DND-41 (cell line): Measurements from ENCODE around the gene CFAP73.

Experiments used
- ATAC-seq: fragments of 200-7000 bp; cut with Tn5 transposase; 3 replicates; pipeline ENCODE4 v1.9.1; 2021; ENCODE audit warnings: low read depth; ENCODE audit not compliant: insufficient read depth
- DNase-seq: peaks from one replicate; pipeline ENCODE4 v3.0.0-alpha.2; 2020
- H2AFZ ChIP-seq: 2 replicates; pipeline ENCODE4 v1.6.0; 2012; ENCODE audit warnings: low read depth, low read length
- H3K27ac ChIP-seq: 2 replicates; pipeline ENCODE4 v1.5.1; 2012; ENCODE audit warnings: low read length, inconsistent platforms
- H3K27me3 ChIP-seq: fragments of 200-600 bp; sonication (generic); 2 replicates; pipeline ENCODE4 v1.6.0; 2012; ENCODE audit warnings: low read length, mild to moderate bottlenecking, inconsistent platforms; ENCODE audit not compliant: insufficient read depth, poor library complexity
- H3K36me3 ChIP-seq: 2 replicates; pipeline ENCODE4 v1.5.1; 2012; ENCODE audit warnings: low read length, inconsistent platforms; ENCODE audit not compliant: insufficient read depth
- H3K4me1 ChIP-seq: 2 replicates; pipeline ENCODE4 v1.5.1; 2012; ENCODE audit warnings: mild to moderate bottlenecking, low read length; ENCODE audit not compliant: insufficient read depth
- H3K4me2 ChIP-seq: 2 replicates; pipeline ENCODE4 v1.6.0; 2012; ENCODE audit warnings: mild to moderate bottlenecking, moderate library complexity, low read length, inconsistent platforms; ENCODE audit not compliant: insufficient read depth
- H3K4me3 ChIP-seq, 2 experiments: fragments of 200-600 bp in 1 of 2; shearing (Covaris generic) in 1 of 2; 2 replicates each; pipeline ENCODE4 v1.5.1; 2012 to 2016; ENCODE audit warnings: inconsistent platforms in 2 of 2, low read length in 2 of 2, mild to moderate bottlenecking in 2 of 2, low read depth in 1 of 2, moderate library complexity in 1 of 2
- H3K79me2 ChIP-seq: 2 replicates; pipeline ENCODE4 v1.6.0; 2012; ENCODE audit warnings: low read length, inconsistent platforms; ENCODE audit not compliant: insufficient read depth
- H3K9ac ChIP-seq: 2 replicates; pipeline ENCODE4 v1.6.0; 2012; ENCODE audit warnings: low read depth, mild to moderate bottlenecking, inconsistent platforms, low read length, moderate library complexity
- H3K9me3 ChIP-seq: 2 replicates; pipeline ENCODE4 v1.5.1; 2012; ENCODE audit warnings: low read length, moderate library complexity, mild to moderate bottlenecking, inconsistent platforms; ENCODE audit not compliant: insufficient read depth, severe bottlenecking
- H4K20me1 ChIP-seq: 2 replicates; pipeline ENCODE4 v1.6.0; 2012; ENCODE audit warnings: low read length; ENCODE audit not compliant: insufficient read depth
- EZH2 ChIP-seq: IDR thresholded peaks from 3 replicates; pipeline ENCODE4 v1.6.1; 2012; ENCODE audit warnings: borderline replicate concordance, low read depth, mild to moderate bottlenecking, moderate library complexity, low read length, inconsistent platforms; ENCODE audit not compliant: severe bottlenecking
- TF ChIP-seq, protein P1 (sequence below): IDR thresholded peaks from 2 replicates; pipeline ENCODE4 v1.5.1; 2012; ENCODE audit warnings: borderline replicate concordance, low read length, moderate library complexity, mild to moderate bottlenecking; ENCODE audit not compliant: poor library complexity, severe bottlenecking; ENCODE audit errors: extremely low read depth

CFAP73 gene

DNA sequence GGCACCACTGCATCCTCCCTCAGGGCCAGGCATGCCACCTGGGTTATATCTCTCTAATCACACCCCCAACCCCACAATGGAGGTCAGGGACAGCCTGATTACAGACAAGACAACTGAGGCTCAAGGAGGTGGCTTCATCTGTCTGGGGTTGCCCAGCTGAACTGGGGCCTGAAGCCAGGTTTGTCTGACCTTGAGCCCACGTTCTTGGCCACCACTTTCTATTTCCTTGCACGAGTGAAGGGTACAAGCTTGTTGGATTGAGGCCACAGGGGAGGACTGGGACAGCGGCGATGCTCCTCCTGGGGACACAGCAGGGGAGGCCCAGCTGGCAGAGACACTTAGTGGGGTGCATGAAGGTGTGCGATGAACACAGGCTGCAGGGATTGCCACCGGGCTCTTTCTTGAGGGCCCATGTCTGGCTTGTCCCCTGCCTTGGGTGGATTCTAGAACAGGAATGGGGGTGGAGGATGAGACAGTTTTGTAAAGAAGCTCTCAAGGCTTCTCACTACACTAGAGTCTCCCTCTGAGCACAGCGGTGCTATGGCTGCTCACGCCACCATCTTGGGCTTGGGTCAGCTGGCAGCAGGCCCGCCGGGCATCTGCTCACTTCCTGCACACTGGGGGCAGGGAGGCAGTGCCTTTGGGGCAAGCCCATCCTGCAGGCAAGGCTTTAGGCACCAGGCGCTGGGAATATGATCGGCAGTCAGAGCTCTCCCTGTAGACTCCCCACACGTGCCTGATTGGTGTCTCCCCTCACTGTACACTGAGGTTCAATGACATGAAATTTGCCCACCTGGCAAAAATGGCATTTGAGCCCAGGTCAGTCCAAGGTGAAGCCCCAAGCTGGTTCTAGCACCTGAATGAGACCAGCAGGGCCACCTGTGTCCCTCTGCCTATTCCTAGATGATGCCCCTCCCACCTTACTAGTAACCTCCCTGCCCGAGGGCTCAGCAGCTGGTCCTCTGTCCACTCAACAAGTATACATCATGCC lies 52.0 kb downstream of the CFAP73 start:
- H3K9ac ChIP-seq = no peak overlapping the region
- TF ChIP-seq, protein P1, sequence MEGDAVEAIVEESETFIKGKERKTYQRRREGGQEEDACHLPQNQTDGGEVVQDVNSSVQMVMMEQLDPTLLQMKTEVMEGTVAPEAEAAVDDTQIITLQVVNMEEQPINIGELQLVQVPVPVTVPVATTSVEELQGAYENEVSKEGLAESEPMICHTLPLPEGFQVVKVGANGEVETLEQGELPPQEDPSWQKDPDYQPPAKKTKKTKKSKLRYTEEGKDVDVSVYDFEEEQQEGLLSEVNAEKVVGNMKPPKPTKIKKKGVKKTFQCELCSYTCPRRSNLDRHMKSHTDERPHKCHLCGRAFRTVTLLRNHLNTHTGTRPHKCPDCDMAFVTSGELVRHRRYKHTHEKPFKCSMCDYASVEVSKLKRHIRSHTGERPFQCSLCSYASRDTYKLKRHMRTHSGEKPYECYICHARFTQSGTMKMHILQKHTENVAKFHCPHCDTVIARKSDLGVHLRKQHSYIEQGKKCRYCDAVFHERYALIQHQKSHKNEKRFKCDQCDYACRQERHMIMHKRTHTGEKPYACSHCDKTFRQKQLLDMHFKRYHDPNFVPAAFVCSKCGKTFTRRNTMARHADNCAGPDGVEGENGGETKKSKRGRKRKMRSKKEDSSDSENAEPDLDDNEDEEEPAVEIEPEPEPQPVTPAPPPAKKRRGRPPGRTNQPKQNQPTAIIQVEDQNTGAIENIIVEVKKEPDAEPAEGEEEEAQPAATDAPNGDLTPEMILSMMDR = no peak
- TF ChIP-seq EZH2 = no peak
- no peak for DNase-seq
- no peaks in the 10 kb centered on the region for H3K9me3 ChIP-seq
- no peaks in the 10 kb centered on the region for H3K27me3 ChIP-seq
- peak overlapping the region; percentile 35; the same call in 1 of the 2 replicates for H3K27ac ChIP-seq
- no peak overlapping the region for H3K4me2 ChIP-seq
- peaks cover 9% of the 10 kb centered on the region for H3K4me1 ChIP-seq
- H2AFZ ChIP-seq = no peak overlapping the region
- H3K36me3 ChIP-seq = no peaks in the 10 kb centered on the region
- no peak overlapping the region for H3K4me3 ChIP-seq
- no peak for ATAC-seq
- H3K79me2 ChIP-seq = no peaks in the 10 kb centered on the region
- no peaks in the 10 kb centered on the region for H4K20me1 ChIP-seq

DNA sequence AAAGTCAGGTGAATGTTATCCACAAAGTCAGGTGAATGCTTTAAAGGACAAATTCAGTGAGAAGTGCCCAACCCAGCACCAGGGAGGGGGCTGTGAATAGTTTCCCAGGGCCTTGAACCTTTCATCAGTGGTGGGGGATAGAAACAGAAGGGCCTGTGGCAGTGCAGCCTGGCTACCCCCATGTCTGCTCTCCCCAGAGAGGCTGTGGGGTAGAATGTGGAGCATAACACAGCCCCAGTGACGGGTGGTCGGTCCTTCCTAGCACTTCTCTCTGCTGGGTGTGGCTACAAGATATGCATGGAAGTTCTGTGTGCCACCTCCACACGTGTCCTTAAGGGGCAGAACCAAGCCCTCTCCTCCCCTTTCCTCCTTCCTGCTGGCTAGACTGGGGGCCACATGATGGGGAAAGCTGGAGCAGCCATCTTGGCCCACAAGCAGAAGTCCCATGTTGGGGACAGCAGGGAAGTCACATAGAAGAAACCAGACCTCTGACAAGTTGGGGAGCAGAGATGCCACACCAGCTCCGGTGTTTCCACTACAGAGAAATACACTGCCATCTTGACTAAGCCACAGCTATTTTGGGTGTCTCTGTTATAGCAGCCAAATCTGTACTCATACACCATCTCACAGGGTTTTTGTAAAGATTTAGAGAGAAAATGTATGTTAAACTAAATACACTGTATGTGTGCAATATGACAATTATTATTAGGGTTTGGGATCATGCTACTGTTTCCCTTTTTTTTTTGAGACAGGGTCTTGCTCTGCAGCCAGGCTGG lies 53.0 kb downstream of the CFAP73 start:
- Histone ChIP-seq H3K36me3 (no peaks in the 10 kb centered on the region), H3K9me3 (no peaks in the 10 kb centered on the region), H3K4me2 (no peak overlapping the region), H3K79me2 (no peaks in the 10 kb centered on the region), H3K27ac (no peak overlapping the region; the same call in 1 of the 2 replicates), H3K9ac (no peak overlapping the region), H3K4me3 (no peak overlapping the region), H3K27me3 (no peaks in the 10 kb centered on the region), H3K4me1 (peaks cover 19% of the 10 kb centered on the region), H2AFZ (no peak overlapping the region), H4K20me1 (no peaks in the 10 kb centered on the region)
- TF ChIP-seq EZH2 = no peak
- TF ChIP-seq, protein P1 = no peak
- DNase-seq = no peak
- ATAC-seq = no peak

DNA sequence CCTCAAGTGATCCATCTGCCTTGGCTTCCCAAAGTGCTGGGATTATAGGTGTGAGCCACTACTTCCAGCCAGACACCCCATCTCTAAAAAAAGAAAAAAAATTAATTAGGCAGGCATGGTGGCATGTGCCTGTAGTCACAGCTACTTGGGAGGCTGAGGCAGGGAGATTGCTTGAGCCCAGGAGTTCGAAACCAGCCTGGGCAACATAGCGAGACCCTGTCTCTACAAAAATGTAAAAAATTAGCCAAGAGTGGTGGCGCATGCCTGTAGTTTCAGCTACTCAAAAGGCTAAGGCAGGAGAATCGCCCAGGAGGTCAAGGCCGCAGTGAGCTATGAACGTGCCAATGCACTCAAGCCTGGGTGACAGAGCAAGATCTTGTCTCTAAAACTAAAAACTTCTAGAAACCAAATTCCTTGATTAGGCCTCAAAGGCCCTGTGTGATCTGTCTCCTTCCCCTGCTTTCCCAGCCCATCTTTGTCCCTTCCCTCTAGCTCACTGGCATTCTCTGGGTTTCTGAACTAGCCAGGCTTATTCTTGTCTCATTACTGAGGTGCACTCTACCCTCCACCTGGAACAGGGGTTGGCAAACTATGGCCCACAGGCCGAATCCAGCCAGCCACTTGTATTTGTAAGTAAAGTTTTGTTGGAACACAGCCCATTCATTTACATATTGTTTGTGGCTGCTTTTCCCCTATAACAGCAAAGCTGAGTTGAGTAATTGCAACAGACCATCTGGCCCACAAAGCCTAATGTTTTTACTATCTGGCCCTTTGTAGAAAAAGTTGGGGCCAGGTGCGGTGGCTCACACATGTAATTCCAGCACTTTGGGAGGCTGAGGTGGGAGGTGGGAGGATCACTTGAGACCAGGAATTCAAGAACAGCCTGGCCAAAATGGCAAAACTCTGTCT lies 54.6 kb downstream of the CFAP73 start:
- Histone ChIP-seq H3K27me3 (no peaks in the 10 kb centered on the region), H2AFZ (no peak overlapping the region), H3K4me3 (no peak overlapping the region), H3K36me3 (no peaks in the 10 kb centered on the region), H3K4me2 (no peak overlapping the region), H3K79me2 (no peaks in the 10 kb centered on the region), H3K4me1 (peaks cover 36% of the 10 kb centered on the region), H3K27ac (peak overlapping the region; percentile 38; the same call in 1 of the 2 replicates), H3K9me3 (no peaks in the 10 kb centered on the region), H4K20me1 (no peaks in the 10 kb centered on the region), H3K9ac (no peak overlapping the region)
- ATAC-seq (no peak), DNase-seq (no peak)
- TF ChIP-seq EZH2 = no peak
- TF ChIP-seq, protein P1 = no peak
